Mucosa of gallbladder (tissue), 1 donor: ENCODE data around the gene MIEF2. TPM values are rescaled to one million over a fixed set of nuclear protein-coding genes. Genes with fewer than 3 reads are reported as not detected.

ENCODE experiments used
- DNase-seq: peaks from one replicate; pipeline ENCODE4 v3.0.0-alpha.2; 2020; ENCODE audit warnings: low spot score
- total RNA-seq: library from RNA; stranded (reverse); gene quantifications from one replicate; pipeline ENCODE4 v1.2.1, GENCODE V29; 2021
- donor health status: DM: no; HTN: no; CAD: no.

Gene MIEF2
- total RNA-seq, 1 donor from 2014 or later: 22.8 TPM

- DNase-seq: no peak
These were observed 24.7 kb upstream of the MIEF2 start for GRCh38 chr17:18235743-18236256.

- DNase-seq: no peak
These were observed 24.0 kb upstream of the MIEF2 start for GRCh38 chr17:18236494-18236893.

- no peak for DNase-seq
These were observed 23.0 kb upstream of the MIEF2 start for GRCh38 chr17:18237461-18237860.

- DNase-seq: no peak
These were observed 22.2 kb upstream of the MIEF2 start for GRCh38 chr17:18238299-18238698.

GRCh38 chr17:18240449-18240848, 20.0 kb upstream of the MIEF2 start:
- no peak for DNase-seq

GRCh38 chr17:18241229-18241871, 19.1 kb upstream of the MIEF2 start:
- DNase-seq: no peak

- DNase-seq: no peak
These were observed 15.3 kb upstream of the MIEF2 start for GRCh38 chr17:18245038-18245776.

GRCh38 chr17:18246109-18246725, 14.2 kb upstream of the MIEF2 start:
- DNase-seq: no peak

- peak; percentile 82 for DNase-seq
These were observed 13.4 kb upstream of the MIEF2 start for GRCh38 chr17:18246880-18247612.

GRCh38 chr17:18247613-18248001, 12.9 kb upstream of the MIEF2 start:
- no peak for DNase-seq

GRCh38 chr17:18248300-18248731, 12.1 kb upstream of the MIEF2 start:
- peak; percentile 63 for DNase-seq

GRCh38 chr17:18248811-18249210, 11.7 kb upstream of the MIEF2 start:
- no peak for DNase-seq

GRCh38 chr17:18250259-18250658, 10.2 kb upstream of the MIEF2 start:
- no peak for DNase-seq

GRCh38 chr17:18250708-18251107, 9.8 kb upstream of the MIEF2 start:
- no peak for DNase-seq

- DNase-seq: no peak
These were observed 9.3 kb upstream of the MIEF2 start for GRCh38 chr17:18251204-18251603.

GRCh38 chr17:18252160-18252559, 8.3 kb upstream of the MIEF2 start:
- DNase-seq: no peak

GRCh38 chr17:18253187-18253884, 7.1 kb upstream of the MIEF2 start:
- no peak for DNase-seq

GRCh38 chr17:18253947-18254821, 6.3 kb upstream of the MIEF2 start:
- DNase-seq: no peak

GRCh38 chr17:18254888-18255649, 5.4 kb upstream of the MIEF2 start:
- DNase-seq: no peak

GRCh38 chr17:18256351-18256750, 4.1 kb upstream of the MIEF2 start:
- DNase-seq: no peak
